ENCODE measurements around the gene ADD1.
A peak's percentile ranks its signal among the peaks of the same experiment; 100 is the strongest.

The ADD1 gene

DNA sequence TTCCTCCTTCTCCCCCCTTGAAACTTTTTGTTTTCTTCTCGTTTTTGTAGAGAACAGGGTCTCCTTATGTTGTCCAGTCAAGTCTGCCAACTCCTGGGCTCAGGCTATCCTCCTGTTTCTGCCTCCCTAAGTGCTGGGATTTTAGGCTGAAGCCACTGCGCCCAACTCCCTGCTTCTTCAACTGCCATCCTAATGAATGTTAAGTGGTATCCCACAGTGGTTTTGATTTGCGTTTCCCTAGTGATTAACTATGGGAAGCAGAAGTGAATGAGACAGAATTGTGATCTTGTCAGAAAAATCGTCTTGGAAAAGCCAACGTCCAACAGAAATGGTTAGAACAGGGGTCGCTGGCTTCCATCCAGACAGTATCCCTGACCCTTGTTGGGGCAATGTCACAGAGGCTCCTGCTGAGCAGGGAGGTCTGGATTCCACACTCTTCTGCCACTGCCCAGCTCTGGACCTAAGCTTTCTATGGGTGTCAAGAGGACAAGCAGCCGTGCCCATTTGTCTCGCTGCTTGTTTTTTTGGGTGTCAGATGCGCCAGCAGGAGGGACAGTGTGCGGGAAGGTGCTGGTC is 869 bp upstream of the ADD1 start:
- TF ChIP-seq, protein P1, sequence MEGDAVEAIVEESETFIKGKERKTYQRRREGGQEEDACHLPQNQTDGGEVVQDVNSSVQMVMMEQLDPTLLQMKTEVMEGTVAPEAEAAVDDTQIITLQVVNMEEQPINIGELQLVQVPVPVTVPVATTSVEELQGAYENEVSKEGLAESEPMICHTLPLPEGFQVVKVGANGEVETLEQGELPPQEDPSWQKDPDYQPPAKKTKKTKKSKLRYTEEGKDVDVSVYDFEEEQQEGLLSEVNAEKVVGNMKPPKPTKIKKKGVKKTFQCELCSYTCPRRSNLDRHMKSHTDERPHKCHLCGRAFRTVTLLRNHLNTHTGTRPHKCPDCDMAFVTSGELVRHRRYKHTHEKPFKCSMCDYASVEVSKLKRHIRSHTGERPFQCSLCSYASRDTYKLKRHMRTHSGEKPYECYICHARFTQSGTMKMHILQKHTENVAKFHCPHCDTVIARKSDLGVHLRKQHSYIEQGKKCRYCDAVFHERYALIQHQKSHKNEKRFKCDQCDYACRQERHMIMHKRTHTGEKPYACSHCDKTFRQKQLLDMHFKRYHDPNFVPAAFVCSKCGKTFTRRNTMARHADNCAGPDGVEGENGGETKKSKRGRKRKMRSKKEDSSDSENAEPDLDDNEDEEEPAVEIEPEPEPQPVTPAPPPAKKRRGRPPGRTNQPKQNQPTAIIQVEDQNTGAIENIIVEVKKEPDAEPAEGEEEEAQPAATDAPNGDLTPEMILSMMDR (IDR thresholded peaks at IDR 0.05; ENCODE audit: low read depth, low read length): no peak
- peak overlapping the region; percentile 90 for H3K4me3 ChIP-seq (ENCODE audit: low read depth, low read length)

DNA sequence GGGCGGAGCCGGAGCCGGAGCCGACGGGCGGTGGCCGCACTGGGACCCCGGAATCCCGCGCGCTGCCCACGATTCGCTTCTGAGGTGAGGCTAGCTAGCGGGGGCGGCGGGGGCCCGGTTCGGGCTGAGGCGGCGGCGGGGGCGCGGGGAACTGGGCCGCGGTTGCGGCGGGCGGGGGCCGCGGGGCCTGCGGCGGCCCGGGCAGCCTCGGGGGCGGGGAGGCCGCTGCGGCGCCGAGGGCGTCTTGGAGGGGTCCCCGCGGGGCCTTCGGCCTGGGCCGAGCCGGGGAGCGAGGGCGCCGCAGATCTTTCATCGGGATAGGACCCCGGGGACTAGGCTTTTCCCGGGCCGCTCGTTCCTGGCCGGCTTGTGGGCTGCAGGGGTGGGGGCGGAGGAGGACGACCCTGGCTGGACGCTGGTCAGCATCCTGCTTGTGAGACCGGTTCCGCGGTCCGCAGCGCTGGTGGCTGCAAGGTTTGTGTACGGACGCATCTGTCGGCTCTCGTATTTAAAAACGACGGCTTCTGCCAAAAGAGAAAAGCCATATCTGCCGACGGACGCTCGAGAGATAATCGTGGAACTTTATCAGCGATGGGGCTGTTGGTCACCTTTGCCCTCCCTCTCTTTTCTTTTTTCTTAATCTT is 419 bp downstream of the ADD1 start:
- H3K4me3 ChIP-seq (ENCODE audit: low read depth, low read length): peak overlapping the region; percentile 90
- TF ChIP-seq, protein P1 (IDR thresholded peaks at IDR 0.05; ENCODE audit: low read depth, low read length): no peak

DNA sequence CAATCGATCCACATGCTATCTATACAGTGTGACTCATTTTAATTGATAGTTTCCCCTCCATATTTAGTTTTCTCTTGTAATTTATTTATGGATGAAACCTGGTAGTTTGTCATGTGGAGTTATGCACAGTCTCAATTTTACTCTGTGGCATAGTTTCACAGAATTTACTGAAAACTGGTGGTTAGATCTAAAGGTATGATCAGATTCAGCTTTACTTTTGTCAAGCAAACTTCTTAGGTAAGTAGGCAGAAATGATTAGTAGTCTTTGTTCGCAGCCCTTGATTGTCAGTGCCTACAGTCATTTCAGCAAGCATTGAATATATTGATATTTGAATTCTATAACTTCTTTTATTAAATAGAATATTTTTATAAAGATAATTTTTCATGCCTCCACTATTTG is 2.5 kb downstream of the ADD1 start:
- TF ChIP-seq, protein P1 (IDR thresholded peaks at IDR 0.05; ENCODE audit: low read depth, low read length): no peak
- peak overlapping the region; percentile 90; the same call in 1 of the 2 replicates for H3K4me3 ChIP-seq (ENCODE audit: low read depth, low read length)

DNA sequence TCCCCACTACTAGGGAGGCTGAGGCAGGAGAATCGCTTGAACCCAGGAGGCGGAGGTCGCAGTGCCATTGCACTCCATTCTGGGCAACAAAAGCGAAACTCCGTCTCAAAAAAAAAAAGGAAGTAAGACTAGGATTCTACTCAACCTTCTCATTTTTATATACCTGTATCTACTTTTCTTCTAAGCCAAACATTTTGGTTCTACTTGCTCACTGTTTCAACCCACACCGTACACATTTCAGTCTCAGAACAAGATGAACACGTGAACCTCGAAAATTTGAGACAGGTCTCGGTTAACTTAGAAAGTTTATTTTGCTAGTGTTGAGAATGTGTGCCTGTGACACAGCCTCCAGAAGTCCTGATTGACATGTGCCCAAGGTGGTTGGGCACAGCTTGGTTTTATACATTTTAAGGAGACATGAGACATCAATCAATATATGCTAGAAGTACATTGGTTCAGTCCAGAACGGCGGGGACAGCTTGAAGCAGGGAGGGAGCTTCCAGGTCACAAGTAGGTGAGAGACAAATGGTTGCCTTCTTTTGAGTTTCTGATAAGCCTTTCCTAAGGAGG is 3.7 kb downstream of the ADD1 start:
- no peak overlapping the region for H3K4me3 ChIP-seq (ENCODE audit: low read depth, low read length)
- TF ChIP-seq, protein P1 (IDR thresholded peaks at IDR 0.05; ENCODE audit: low read depth, low read length): no peak

DNA sequence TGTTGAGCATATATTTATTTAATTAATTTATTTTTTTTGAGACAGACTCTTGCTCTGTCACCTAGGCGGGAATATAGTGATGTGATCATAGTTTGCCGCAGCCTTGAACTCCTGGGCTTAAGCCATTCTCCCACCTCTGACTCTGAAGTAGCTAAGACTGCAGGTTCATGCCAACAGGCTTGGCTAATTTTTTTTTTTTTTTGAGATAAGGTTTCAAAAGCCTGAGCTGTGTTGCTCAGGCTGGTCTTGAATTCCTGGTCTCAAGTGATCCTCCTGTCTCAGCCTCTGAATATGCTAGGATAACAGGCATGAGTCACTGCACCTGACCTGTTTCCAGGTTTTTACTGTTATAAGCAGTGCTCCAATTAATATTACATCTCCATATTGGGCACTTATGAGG is 4.8 kb downstream of the ADD1 start:
- TF ChIP-seq, protein P1 (IDR thresholded peaks at IDR 0.05; ENCODE audit: low read depth, low read length): no peak
- no peak overlapping the region for H3K4me3 ChIP-seq (ENCODE audit: low read depth, low read length)

DNA sequence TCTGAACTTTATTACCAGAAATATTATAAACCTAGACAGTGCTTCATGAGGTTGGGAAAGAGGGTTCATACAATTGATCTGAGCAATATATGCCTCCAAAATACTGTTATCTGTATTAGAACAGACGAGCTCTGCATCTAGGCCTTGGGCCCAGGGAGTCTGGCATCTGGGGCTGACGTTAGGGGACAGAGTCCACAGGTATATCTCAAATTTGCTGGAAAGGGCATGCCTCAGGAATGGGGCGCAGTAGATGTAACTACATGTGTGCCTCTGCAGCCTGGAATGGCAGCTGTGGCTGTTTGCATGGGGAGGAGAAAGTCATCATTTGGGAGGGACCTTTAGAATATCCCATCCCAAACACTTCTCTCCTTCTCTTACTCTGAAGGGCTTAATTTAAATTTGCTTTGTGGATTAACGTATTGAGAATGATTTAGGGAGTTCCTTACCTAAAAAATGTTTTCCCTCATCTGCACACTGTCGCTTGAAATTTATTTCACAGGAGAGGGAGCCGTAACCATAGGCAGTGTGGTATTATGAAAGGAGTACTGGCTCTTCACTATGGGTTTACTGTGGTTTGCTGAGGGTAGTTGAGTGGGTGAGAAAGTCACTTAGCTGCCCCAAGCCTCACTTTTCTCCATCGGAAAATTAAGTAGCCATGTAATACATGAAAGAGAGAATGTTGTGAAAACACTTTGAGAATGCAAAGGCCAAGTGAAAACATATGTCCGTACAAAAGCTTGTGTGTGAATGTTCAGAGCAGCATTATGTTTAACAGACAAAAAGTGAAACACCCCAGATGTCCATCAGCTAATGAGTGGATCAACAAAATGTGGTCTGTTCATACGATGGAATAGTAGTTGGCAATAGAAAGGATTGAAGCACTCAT is 5.9 kb downstream of the ADD1 start:
- TF ChIP-seq, protein P1 (IDR thresholded peaks at IDR 0.05; ENCODE audit: low read depth, low read length): no peak
- no peak overlapping the region for H3K4me3 ChIP-seq (ENCODE audit: low read depth, low read length)
